ENCODE results near the gene EIF3F. TPM values are rescaled to one million over a fixed set of nuclear protein-coding genes. Genes with fewer than 3 reads are reported as not detected.

The EIF3F gene
- total and polyA plus RNA-seq, 9 of the 15 experiments (the other 6 are each of a cell fraction or from before 2014, with no cell fraction given), result 50.1 to 259 (median 135) TPM

- TF ChIP-seq, protein P1, sequence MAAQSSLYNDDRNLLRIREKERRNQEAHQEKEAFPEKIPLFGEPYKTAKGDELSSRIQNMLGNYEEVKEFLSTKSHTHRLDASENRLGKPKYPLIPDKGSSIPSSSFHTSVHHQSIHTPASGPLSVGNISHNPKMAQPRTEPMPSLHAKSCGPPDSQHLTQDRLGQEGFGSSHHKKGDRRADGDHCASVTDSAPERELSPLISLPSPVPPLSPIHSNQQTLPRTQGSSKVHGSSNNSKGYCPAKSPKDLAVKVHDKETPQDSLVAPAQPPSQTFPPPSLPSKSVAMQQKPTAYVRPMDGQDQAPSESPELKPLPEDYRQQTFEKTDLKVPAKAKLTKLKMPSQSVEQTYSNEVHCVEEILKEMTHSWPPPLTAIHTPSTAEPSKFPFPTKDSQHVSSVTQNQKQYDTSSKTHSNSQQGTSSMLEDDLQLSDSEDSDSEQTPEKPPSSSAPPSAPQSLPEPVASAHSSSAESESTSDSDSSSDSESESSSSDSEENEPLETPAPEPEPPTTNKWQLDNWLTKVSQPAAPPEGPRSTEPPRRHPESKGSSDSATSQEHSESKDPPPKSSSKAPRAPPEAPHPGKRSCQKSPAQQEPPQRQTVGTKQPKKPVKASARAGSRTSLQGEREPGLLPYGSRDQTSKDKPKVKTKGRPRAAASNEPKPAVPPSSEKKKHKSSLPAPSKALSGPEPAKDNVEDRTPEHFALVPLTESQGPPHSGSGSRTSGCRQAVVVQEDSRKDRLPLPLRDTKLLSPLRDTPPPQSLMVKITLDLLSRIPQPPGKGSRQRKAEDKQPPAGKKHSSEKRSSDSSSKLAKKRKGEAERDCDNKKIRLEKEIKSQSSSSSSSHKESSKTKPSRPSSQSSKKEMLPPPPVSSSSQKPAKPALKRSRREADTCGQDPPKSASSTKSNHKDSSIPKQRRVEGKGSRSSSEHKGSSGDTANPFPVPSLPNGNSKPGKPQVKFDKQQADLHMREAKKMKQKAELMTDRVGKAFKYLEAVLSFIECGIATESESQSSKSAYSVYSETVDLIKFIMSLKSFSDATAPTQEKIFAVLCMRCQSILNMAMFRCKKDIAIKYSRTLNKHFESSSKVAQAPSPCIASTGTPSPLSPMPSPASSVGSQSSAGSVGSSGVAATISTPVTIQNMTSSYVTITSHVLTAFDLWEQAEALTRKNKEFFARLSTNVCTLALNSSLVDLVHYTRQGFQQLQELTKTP (IDR thresholded peaks at IDR 0.05; ENCODE audit: low read depth in 1 of 2, partially characterized antibody in 2 of 2), result peak in 1 of 2 experiments; percentile 75
- TF ChIP-seq SMARCA4 (IDR thresholded peaks at IDR 0.05) (peak; percentile 59; the same call in 1 of the 2 replicates), ZNF764 (CRISPR knock-in tag; IDR thresholded peaks at IDR 0.05; ENCODE audit: low read depth) (no peak), XRCC4 (IDR thresholded peaks at IDR 0.05; ENCODE audit: extremely low read depth, insufficient read depth, insufficient read length) (no peak), ZNF507 (tag; conservative IDR thresholded peaks at IDR 0.05) (no peak), CTBP1 (IDR thresholded peaks at IDR 0.05; ENCODE audit: borderline replicate concordance) (peak; percentile 71; the same call in 1 of the 2 replicates), SAP30 (IDR thresholded peaks at IDR 0.05; ENCODE audit: borderline replicate concordance, insufficient read depth, low read depth, low read length, poor library complexity, severe bottlenecking) (peak; percentile 68), SMC3 (conservative IDR thresholded peaks at IDR 0.05; ENCODE audit: insufficient read depth, low read depth, low read length) (peak; percentile 74), DMBX1 (CRISPR knock-in tag; IDR thresholded peaks at IDR 0.05; ENCODE audit: borderline replicate concordance) (peak; percentile 66; the same call in 1 of the 2 replicates), SMARCE1 (IDR thresholded peaks at IDR 0.05) (no peak), ARNT (IDR thresholded peaks at IDR 0.05) (peak; percentile 68 to 74; a peak in 3 of 4 replicates), ZNF778 (CRISPR knock-in tag; IDR thresholded peaks at IDR 0.05) (no peak), ZBTB7A (IDR thresholded peaks at IDR 0.05; ENCODE audit: borderline replicate concordance, control insufficient read depth, low read depth, low read length) (no peak), SRSF3 (IDR thresholded peaks at IDR 0.05; ENCODE audit: insufficient read depth, low read length) (no peak), HMGN3 (IDR thresholded peaks at IDR 0.05; ENCODE audit: borderline replicate concordance, extremely low read depth, insufficient read length, low read depth, low read length) (no peak), ZNF347 (CRISPR knock-in tag; IDR thresholded peaks at IDR 0.05; ENCODE audit: low read depth) (no peak), CBX1 (IDR thresholded peaks at IDR 0.05; ENCODE audit: low read depth) (no peak), KAT8 (IDR thresholded peaks at IDR 0.05; ENCODE audit: low read depth) (no peak), PHF21A (IDR thresholded peaks at IDR 0.05; ENCODE audit: borderline replicate concordance, low read depth) (peak; percentile 90)
- TF ChIP-seq, protein P2, sequence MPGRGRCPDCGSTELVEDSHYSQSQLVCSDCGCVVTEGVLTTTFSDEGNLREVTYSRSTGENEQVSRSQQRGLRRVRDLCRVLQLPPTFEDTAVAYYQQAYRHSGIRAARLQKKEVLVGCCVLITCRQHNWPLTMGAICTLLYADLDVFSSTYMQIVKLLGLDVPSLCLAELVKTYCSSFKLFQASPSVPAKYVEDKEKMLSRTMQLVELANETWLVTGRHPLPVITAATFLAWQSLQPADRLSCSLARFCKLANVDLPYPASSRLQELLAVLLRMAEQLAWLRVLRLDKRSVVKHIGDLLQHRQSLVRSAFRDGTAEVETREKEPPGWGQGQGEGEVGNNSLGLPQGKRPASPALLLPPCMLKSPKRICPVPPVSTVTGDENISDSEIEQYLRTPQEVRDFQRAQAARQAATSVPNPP (IDR thresholded peaks at IDR 0.05; ENCODE audit: borderline replicate concordance, insufficient read depth, insufficient read length), result no peak
These were observed at the start of gene EIF3F (continued) for GRCh38 chr11:7986768-7987559.

Measured in K562 (cell line).